Measurements from ENCODE around the gene ID2. TPM values are rescaled to one million over a fixed set of nuclear protein-coding genes. Genes with fewer than 3 reads are reported as not detected.

ID2 gene
- total and polyA plus RNA-seq, 2 of the 13 experiments (the other 11 are each of a cell fraction or from before 2014, with no cell fraction given): 214 to 719 TPM

GRCh38 chr2:8656160-8656641 is 25.7 kb upstream of the ID2 start (continued):
- TF ChIP-seq ERF (CRISPR knock-in tag; IDR thresholded peaks at IDR 0.05) (peak; percentile 73; the same call in 1 of the 2 replicates), ZNF510 (CRISPR knock-in tag; IDR thresholded peaks at IDR 0.05; ENCODE audit: low read depth) (no peak), DR1 (CRISPR knock-in tag; IDR thresholded peaks at IDR 0.05) (no peak), ZNF713 (CRISPR knock-in tag; IDR thresholded peaks at IDR 0.05) (no peak), U2AF2 (IDR thresholded peaks at IDR 0.05; ENCODE audit: low read depth, low read length) (no peak), JUNB (CRISPR knock-in tag; IDR thresholded peaks at IDR 0.05; ENCODE audit: borderline replicate concordance) (no peak), RFX3 (CRISPR knock-in tag; IDR thresholded peaks at IDR 0.05) (no peak), ZBTB10 (CRISPR knock-in tag; IDR thresholded peaks at IDR 0.05; ENCODE audit: borderline replicate concordance) (no peak), AGO2 (optimal IDR thresholded peaks at IDR 0.05; ENCODE audit: low read depth, low read length) (no peak), ZNF282 (IDR thresholded peaks at IDR 0.05; ENCODE audit: partially characterized antibody) (no peak), KIAA2018 (CRISPR knock-in tag; IDR thresholded peaks at IDR 0.05; ENCODE audit: borderline replicate concordance) (no peak), ARID5B (CRISPR knock-in tag; IDR thresholded peaks at IDR 0.05) (peak; percentile 87), TP53 (CRISPR knock-in tag; conservative IDR thresholded peaks at IDR 0.05) (no peak), CENPBD1 (CRISPR knock-in tag; IDR thresholded peaks at IDR 0.05; ENCODE audit: borderline replicate concordance, low read depth) (no peak), ZNF790 (CRISPR knock-in tag; IDR thresholded peaks at IDR 0.05; ENCODE audit: borderline replicate concordance) (no peak)

All from HepG2 (cell line).